Cardiac fibroblast (primary cell): ENCODE results near the gene OLIG2.

Experiments
- DNase-seq, 2 donors: peaks; one replicate each; pipeline versions ENCODE4 v3.0.0 to v3.0.0-alpha.2; 2010; ENCODE audit warnings: low read depth in 2 of 2
- H3K4me3 ChIP-seq, 2 donors: replicated peaks in 1 of 2; 1 replicate in 1 of 2; 2 replicates in 1 of 2; pipeline ENCODE4 v1.5.1; 2011; ENCODE audit warnings: low read depth in 2 of 2, low read length in 2 of 2, mild to moderate bottlenecking in 2 of 2, moderate library complexity in 1 of 2
- TF ChIP-seq, protein P1 (sequence below): IDR thresholded peaks from one replicate; pipeline ENCODE4 v1.5.1; 2011; ENCODE audit warnings: low read depth, mild to moderate bottlenecking, low read length, inconsistent platforms

OLIG2 gene

DNA sequence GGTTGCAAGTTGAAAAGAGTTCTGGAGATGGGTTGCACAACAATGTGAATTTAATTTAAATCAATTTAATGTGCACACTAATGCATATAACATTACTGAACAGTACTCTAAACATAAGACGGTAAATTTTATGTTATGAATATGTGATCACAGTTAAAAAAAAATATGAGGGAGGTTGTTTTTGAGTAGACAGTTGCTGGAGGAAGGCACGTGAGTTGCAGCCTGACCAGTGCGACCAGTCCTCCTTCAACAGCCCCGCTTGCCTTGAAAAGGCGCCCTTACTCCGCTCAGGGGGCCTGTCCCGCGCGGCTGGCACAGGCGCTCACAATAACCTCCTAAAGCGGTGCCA lies 43.9 kb downstream of the OLIG2 start:
- no peak for DNase-seq
- no peak overlapping the region for H3K4me3 ChIP-seq
- TF ChIP-seq, protein P1, sequence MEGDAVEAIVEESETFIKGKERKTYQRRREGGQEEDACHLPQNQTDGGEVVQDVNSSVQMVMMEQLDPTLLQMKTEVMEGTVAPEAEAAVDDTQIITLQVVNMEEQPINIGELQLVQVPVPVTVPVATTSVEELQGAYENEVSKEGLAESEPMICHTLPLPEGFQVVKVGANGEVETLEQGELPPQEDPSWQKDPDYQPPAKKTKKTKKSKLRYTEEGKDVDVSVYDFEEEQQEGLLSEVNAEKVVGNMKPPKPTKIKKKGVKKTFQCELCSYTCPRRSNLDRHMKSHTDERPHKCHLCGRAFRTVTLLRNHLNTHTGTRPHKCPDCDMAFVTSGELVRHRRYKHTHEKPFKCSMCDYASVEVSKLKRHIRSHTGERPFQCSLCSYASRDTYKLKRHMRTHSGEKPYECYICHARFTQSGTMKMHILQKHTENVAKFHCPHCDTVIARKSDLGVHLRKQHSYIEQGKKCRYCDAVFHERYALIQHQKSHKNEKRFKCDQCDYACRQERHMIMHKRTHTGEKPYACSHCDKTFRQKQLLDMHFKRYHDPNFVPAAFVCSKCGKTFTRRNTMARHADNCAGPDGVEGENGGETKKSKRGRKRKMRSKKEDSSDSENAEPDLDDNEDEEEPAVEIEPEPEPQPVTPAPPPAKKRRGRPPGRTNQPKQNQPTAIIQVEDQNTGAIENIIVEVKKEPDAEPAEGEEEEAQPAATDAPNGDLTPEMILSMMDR = no peak

DNA sequence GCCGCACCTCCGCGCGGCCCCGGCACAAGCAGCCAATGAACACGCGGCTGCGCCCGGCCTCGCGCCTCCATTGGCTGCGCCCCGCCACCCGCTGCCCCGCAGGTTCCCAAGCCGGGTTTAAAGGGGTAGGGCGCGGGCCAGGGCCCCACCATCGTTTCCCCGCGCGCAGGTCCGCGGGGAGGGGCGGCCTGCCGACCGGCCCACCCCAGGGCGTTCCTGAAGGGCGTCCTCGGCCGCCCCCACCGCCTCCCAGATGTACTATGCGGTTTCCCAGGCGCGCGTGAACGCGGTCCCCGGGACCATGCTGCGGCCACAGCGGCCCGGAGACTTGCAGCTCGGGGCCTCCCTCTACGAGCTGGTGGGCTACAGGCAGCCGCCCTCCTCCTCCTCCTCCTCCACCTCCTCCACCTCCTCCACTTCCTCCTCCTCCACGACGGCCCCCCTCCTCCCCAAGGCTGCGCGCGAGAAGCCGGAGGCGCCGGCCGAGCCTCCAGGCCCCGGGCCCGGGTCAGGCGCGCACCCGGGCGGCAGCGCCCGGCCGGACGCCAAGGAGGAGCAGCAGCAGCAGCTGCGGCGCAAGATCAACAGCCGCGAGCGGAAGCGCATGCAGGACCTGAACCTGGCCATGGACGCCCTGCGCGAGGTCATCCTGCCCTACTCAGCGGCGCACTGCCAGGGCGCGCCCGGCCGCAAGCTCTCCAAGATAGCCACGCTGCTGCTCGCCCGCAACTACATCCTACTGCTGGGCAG lies 44.4 kb downstream of the OLIG2 start, which contains the start of gene OLIG1:
Gene OLIG1 (plus strand): TSS at position 148 of the 750 bp plus-strand sequence. CDS start 106 bp downstream, at position 254.
- TF ChIP-seq, protein P1 = no peak
- H3K4me3 ChIP-seq = no peak within 1 kb of the TSS
- DNase-seq = peak; percentile 16 to 19

DNA sequence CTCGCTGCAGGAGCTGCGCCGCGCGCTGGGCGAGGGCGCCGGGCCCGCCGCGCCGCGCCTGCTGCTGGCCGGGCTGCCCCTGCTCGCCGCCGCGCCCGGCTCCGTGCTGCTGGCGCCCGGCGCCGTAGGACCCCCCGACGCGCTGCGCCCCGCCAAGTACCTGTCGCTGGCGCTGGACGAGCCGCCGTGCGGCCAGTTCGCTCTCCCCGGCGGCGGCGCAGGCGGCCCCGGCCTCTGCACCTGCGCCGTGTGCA lies 44.9 kb downstream of the OLIG2 start:
- TF ChIP-seq, protein P1 = no peak
- H3K4me3 ChIP-seq = no peak overlapping the region
- no peak for DNase-seq

DNA sequence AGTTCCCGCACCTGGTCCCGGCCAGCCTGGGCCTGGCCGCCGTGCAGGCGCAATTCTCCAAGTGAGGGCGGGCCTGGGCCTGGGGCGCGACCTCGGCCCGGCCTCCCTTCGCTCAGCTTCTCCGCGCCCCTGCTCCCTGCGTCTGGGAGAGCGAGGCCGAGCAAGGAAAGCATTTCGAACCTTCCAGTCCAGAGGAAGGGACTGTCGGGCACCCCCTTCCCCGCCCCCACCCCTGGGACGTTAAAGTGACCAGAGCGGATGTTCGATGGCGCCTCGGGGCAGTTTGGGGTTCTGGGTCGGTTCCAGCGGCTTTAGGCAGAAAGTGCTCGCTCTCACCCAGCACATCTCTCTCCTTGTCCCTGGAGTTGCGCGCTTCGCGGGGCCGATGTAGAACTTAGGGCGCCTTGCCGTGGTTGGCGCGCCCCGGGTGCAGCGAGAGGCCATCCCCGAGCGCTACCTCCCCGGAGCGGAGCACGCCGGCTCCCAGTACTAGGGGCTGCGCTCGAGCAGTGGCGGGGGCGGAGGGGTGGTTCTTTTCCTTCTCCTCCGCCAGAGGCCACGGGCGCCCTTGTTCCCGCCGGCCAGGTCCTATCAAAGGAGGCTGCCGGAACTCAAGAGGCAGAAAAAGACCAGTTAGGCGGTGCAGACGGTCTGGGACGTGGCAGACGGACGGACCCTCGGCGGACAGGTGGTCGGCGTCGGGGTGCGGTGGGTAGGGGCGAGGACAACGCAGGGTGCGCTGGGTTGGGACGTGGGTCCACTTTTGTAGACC lies 45.4 kb downstream of the OLIG2 start:
- H3K4me3 ChIP-seq = no peak overlapping the region
- TF ChIP-seq, protein P1 = no peak
- peak in 1 of 2 donors; percentile 23 for DNase-seq

DNA sequence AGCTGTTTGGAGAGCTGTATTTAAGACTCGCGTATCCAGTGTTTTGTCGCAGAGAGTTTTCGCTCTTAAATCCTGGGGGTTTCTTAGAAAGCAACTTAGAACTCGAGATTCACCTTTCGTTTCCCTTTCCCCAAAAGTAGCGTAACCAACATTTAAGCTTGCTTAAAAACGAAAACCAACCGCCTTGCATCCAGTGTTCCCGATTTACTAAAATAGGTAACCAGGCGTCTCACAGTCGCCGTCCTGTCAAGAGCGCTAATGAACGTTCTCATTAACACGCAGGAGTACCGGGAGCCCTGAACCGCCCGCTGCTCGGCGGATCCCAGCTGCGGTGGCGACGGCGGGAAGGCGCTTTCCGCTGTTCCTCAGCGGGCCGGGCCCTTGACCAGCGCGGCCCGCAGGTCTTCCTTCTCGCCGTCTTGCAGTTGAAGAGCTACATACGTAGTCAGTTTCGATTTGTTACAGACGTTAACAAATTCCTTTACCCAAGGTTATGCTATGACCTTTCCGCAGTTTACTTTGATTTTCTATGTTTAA lies 46.1 kb downstream of the OLIG2 start:
- peak overlapping the region in 1 of 2 donors; percentile 8 for H3K4me3 ChIP-seq
- TF ChIP-seq, protein P1 = no peak
- peak in 1 of 2 donors; percentile 34 for DNase-seq

DNA sequence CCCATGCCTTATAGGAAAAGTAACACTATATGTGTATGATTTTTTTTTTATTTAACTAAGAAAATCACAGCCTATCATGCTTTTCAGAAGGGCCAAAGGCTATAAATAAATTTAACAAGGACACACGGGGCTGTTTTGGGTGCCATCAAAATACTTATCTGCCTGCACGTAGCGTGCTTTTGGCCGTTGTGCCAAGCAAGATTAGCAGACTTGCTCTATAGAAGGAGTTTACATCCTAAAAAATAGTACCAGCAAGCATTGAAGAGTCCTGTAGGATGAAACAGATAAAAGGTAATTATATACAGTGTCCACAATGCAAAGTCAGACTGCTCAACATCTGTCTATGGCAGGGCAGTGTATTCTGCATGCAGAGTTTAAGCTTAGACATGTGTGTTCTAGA lies 47.9 kb downstream of the OLIG2 start:
- DNase-seq = no peak

More for the DNA sequence above, 47.9 kb downstream of the OLIG2 start:
- H3K4me3 ChIP-seq = no peak overlapping the region
- TF ChIP-seq, protein P1 = no peak
